IMR-90 (cell line): ENCODE results near the gene ATP4A. TPM values are rescaled to one million over a fixed set of nuclear protein-coding genes. Genes with fewer than 3 reads are reported as not detected.

Source experiments
- ATAC-seq: fragments of 200-7000 bp; cut with Tn5 transposase; 2 replicates; pipeline ENCODE4 v1.9.1; 2020; ENCODE audit warnings: low read depth, mild to moderate bottlenecking, moderate library complexity
- BruUV-seq: library from RNA; stranded (reverse); fragments of 400-500 nt; replicated peaks from 2 replicates; lab custom pipeline; 2021; lab: Mats Ljungman, UMichigan
- CTCF ChIA-PET: fragments of 300-600 bp; formaldehyde crosslinking; extraction: SDS; loops from one replicate; lab custom pipeline; 2021; ENCODE audit warnings: antibody characterized with exemption; lab: Yijun Ruan, JAX
- POLR2A ChIA-PET: fragments of 300-600 bp; sonication (Branson Sonifier 250); formaldehyde crosslinking; loops from one replicate; lab custom pipeline; 2022; ENCODE audit warnings: antibody characterized with exemption; ENCODE audit not compliant: unreplicated experiment; lab: Charles Lee
- DNase-seq: peaks from one replicate; pipeline ENCODE4 v3.0.0; 2013
- H2AFZ ChIP-seq: replicated peaks from 2 replicates; pipeline ENCODE3; 2013; ENCODE audit warnings: low read length, mild to moderate bottlenecking; ENCODE audit not compliant: poor library complexity
- H2AK5ac ChIP-seq: 2 replicates; pipeline ENCODE4 v1.6.1; 2013; ENCODE audit warnings: low read depth, low read length, inconsistent platforms
- H2AK9ac ChIP-seq: replicated peaks from 2 replicates; pipeline ENCODE3; 2013; ENCODE audit warnings: mild to moderate bottlenecking, low read depth, low read length, moderate library complexity; ENCODE audit not compliant: poor library complexity
- H2BK120ac ChIP-seq: 2 replicates; pipeline ENCODE4 v1.6.1; 2013; ENCODE audit warnings: low read depth, low read length, inconsistent platforms
- H2BK15ac ChIP-seq: 3 replicates; pipeline ENCODE4 v1.6.1; 2013; ENCODE audit warnings: low read depth, low read length, inconsistent platforms
- H2BK20ac ChIP-seq: 2 replicates; pipeline ENCODE4 v1.6.1; 2013; ENCODE audit warnings: low read depth, mild to moderate bottlenecking, inconsistent platforms, low read length, moderate library complexity
- H2BK5ac ChIP-seq: 2 replicates; pipeline ENCODE4 v1.6.1; 2013; ENCODE audit warnings: mild to moderate bottlenecking, low read depth, low read length, inconsistent platforms; ENCODE audit not compliant: poor library complexity, severe bottlenecking
- H3K14ac ChIP-seq: replicated peaks from 2 replicates; pipeline ENCODE4 v1.6.1; 2013; ENCODE audit warnings: low read depth, low read length, inconsistent platforms
- H3K18ac ChIP-seq: 2 replicates; pipeline ENCODE4 v1.6.1; 2013; ENCODE audit warnings: low read depth, low read length, control low read depth
- H3K23ac ChIP-seq: 2 replicates; pipeline ENCODE4 v1.6.1; 2013; ENCODE audit warnings: low read depth, low read length, inconsistent platforms
- H3K27ac ChIP-seq: 2 replicates; pipeline ENCODE4 v1.5.1; 2013; ENCODE audit warnings: mild to moderate bottlenecking, control low read depth, low read length; ENCODE audit not compliant: insufficient read depth
- H3K27me3 ChIP-seq: 2 replicates; pipeline ENCODE4 v1.6.1; 2013; ENCODE audit warnings: low read length; ENCODE audit not compliant: control insufficient read depth, insufficient read depth
- H3K36me3 ChIP-seq: 2 replicates; pipeline ENCODE4 v1.6.1; 2013; ENCODE audit warnings: low read length, mixed read lengths; ENCODE audit not compliant: control insufficient read depth, insufficient read depth
- H3K4ac ChIP-seq: 2 replicates; pipeline ENCODE4 v1.6.1; 2013; ENCODE audit warnings: low read depth, low read length, inconsistent platforms
- H3K4me1 ChIP-seq: 2 replicates; pipeline ENCODE4 v1.6.1; 2013; ENCODE audit warnings: low read length, mixed read lengths; ENCODE audit not compliant: control insufficient read depth, insufficient read depth
- H3K4me2 ChIP-seq: 2 replicates; pipeline ENCODE4 v1.6.1; 2013; ENCODE audit warnings: low read depth, mild to moderate bottlenecking, control low read depth, low read length, moderate library complexity
- H3K4me3 ChIP-seq: 2 replicates; pipeline ENCODE4 v1.5.1; 2013; ENCODE audit warnings: low read depth, mild to moderate bottlenecking, control low read depth, low read length, moderate library complexity; ENCODE audit not compliant: insufficient read depth
- H3K56ac ChIP-seq: 2 replicates; pipeline ENCODE4 v1.6.1; 2013; ENCODE audit warnings: low read length, inconsistent platforms; ENCODE audit not compliant: insufficient read depth; ENCODE audit errors: extremely low read depth
- H3K79me1 ChIP-seq, 2 experiments: 2 replicates each; pipeline ENCODE4 v1.6.1; 2013; ENCODE audit warnings: low read length in 2 of 2, inconsistent platforms in 1 of 2, low read depth in 1 of 2
- H3K9ac ChIP-seq: 2 replicates; pipeline ENCODE4 v1.6.1; 2013; ENCODE audit warnings: low read depth, low read length, control low read depth
- H3K9me1 ChIP-seq: 2 replicates; pipeline ENCODE4 v1.6.1; 2013; ENCODE audit warnings: low read length, inconsistent platforms; ENCODE audit not compliant: insufficient read depth
- H3K9me3 ChIP-seq: 2 replicates; pipeline ENCODE4 v1.6.1; 2013; ENCODE audit warnings: low read length; ENCODE audit not compliant: control insufficient read depth, insufficient read depth
- H4K20me1 ChIP-seq: 2 replicates; pipeline ENCODE4 v1.6.1; 2013; ENCODE audit warnings: low read length, inconsistent platforms; ENCODE audit not compliant: insufficient read depth
- H4K5ac ChIP-seq: 2 replicates; pipeline ENCODE4 v1.6.1; 2013; ENCODE audit warnings: mild to moderate bottlenecking, low read depth, low read length, control low read depth
- H4K8ac ChIP-seq, 2 experiments: 2 replicates each; pipeline ENCODE4 v1.6.1; 2013; ENCODE audit warnings: low read depth in 2 of 2, low read length in 2 of 2, control low read depth in 1 of 2, inconsistent platforms in 1 of 2
- H4K91ac ChIP-seq: 2 replicates; pipeline ENCODE4 v1.6.1; 2013; ENCODE audit warnings: low read depth, low read length, inconsistent platforms; ENCODE audit not compliant: insufficient read depth
- BHLHE40 ChIP-seq: fragments of 150-350 bp; IDR thresholded peaks from 2 replicates; pipeline ENCODE4 v1.6.1; 2016; ENCODE audit warnings: mild to moderate bottlenecking, low read depth, low read length
- CEBPB ChIP-seq: IDR thresholded peaks from 2 replicates; pipeline ENCODE4 v1.6.1; 2012; ENCODE audit warnings: low read depth, low read length, improper control_type of control experiment
- FOS ChIP-seq: fragments of 150-350 bp; IDR thresholded peaks from 2 replicates; pipeline ENCODE4 v1.6.1; 2016; ENCODE audit warnings: low read depth, low read length
- MXI1 ChIP-seq: IDR thresholded peaks from 2 replicates; pipeline ENCODE4 v1.6.1; 2012; ENCODE audit warnings: low read depth, mild to moderate bottlenecking, low read length, moderate library complexity, borderline replicate concordance
- WGBS, 2 experiments: methylation state at CpG; one replicate each; pipeline versions ENCODE4 v1.1.5 to v1.1.7; 2013; ENCODE audit warnings: missing lambda C conversion rate in 2 of 2; ENCODE audit not compliant: insufficient read length in 1 of 2; ENCODE audit errors: extremely low coverage in 2 of 2; 5-methylcytosine and 5-hydroxymethylcytosine counted together
- dilution Hi-C: fragments of 300-500 bp; cut with HindIII; formaldehyde crosslinking; loops from one replicate; pipeline ENCODE4 v1.14.3; 2018; ENCODE audit warnings: low sequenced_read_pairs; ENCODE audit not compliant: unreplicated experiment
- in situ Hi-C: fragments of 300-500 bp; cut with MboI; formaldehyde crosslinking; loops from 3 replicates; pipeline ENCODE4 v1.14.3; 2019; ENCODE audit warnings: low sequenced_read_pairs, inconsistent platforms, mixed read lengths
- intact Hi-C: fragments of 100-400 bp; cut with micrococcal nuclease; formaldehyde crosslinking; loops from 2 replicates; pipeline ENCODE4 v1.10.0; 2022
- polyA plus RNA-seq, 3 experiments: library from polyadenylated mRNA; depleted of rRNA; stranded (reverse); fragments of >200 nt; gene quantifications; 2 replicates each; pipeline ENCODE4 v1.2.3, GENCODE V29; 2012; ENCODE audit warnings: low replicate concordance in 1 of 3
- total RNA-seq: library from RNA; depleted of rRNA; stranded (reverse); fragments of >200 nt; gene quantifications from 2 replicates; pipeline ENCODE4 v1.2.3, GENCODE V29; 2012
- TF ChIP-seq, protein P1 (sequence below): conservative IDR thresholded peaks from 2 replicates; pipeline ENCODE4 v1.5.1; 2012; ENCODE audit warnings: mild to moderate bottlenecking, low read depth, low read length, improper control_type of control experiment

Gene ATP4A
- total and polyA plus RNA-seq, 2 of the 4 experiments (the other 2 are of a cell fraction) = not detected

DNA sequence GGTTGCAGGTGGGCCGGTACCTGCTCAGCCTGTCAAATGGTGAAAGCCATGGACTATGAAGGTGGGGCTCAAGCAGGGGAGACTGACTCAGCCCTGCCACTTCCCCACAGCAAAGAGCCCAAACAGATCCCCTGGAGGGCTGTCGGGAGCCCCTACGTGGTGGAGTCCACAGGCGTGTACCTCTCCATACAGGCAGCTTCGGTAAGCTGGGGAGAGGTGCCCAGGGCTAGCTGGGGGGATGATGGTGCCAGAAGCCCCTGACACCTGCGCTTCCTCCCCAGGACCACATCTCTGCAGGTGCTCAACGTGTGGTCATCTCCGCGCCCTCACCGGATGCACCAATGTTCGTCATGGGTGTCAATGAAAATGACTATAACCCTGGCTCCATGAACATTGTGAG, 21.2 kb downstream of the ATP4A start:
- Histone ChIP-seq H2BK15ac (no peak overlapping the region), H3K9me3 (no peaks in the 10 kb centered on the region), H3K4ac (no peak overlapping the region), H2BK5ac (no peak overlapping the region), H3K14ac (no peak overlapping the region), H2AK9ac (no peak overlapping the region), H3K18ac (no peak overlapping the region), H2BK120ac (no peak overlapping the region), H4K5ac (no peak overlapping the region), H4K8ac (no peak overlapping the region), H3K79me1 (peaks cover 26 to 43% of the 10 kb centered on the region in 2 experiments), H2AK5ac (no peak overlapping the region), H4K91ac (no peak overlapping the region), H2BK20ac (no peak overlapping the region), H3K9me1 (peaks cover 9% of the 10 kb centered on the region; the same call in 1 of the 2 replicates), H2AFZ (no peak overlapping the region), H3K4me2 (no peak overlapping the region), H3K27ac (no peak overlapping the region), H3K4me3 (no peak overlapping the region), H3K9ac (no peak overlapping the region), H3K36me3 (peaks cover 4% of the 10 kb centered on the region; the same call in 1 of the 2 replicates), H4K20me1 (no peaks in the 10 kb centered on the region), H3K56ac (no peak overlapping the region), H3K23ac (no peak overlapping the region; the same call in 1 of the 2 replicates), H3K4me1 (peaks cover 8% of the 10 kb centered on the region), H3K27me3 (no peaks in the 10 kb centered on the region)
- TF ChIP-seq BHLHE40 (no peak), CEBPB (no peak), FOS (no peak), MXI1 (no peak)
- TF ChIP-seq, protein P1, sequence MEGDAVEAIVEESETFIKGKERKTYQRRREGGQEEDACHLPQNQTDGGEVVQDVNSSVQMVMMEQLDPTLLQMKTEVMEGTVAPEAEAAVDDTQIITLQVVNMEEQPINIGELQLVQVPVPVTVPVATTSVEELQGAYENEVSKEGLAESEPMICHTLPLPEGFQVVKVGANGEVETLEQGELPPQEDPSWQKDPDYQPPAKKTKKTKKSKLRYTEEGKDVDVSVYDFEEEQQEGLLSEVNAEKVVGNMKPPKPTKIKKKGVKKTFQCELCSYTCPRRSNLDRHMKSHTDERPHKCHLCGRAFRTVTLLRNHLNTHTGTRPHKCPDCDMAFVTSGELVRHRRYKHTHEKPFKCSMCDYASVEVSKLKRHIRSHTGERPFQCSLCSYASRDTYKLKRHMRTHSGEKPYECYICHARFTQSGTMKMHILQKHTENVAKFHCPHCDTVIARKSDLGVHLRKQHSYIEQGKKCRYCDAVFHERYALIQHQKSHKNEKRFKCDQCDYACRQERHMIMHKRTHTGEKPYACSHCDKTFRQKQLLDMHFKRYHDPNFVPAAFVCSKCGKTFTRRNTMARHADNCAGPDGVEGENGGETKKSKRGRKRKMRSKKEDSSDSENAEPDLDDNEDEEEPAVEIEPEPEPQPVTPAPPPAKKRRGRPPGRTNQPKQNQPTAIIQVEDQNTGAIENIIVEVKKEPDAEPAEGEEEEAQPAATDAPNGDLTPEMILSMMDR = no peak
- intact Hi-C loops (no loop called here), dilution Hi-C loops (no loop called here), in situ Hi-C loops (no loop called here)
- 100% methylated on average over 3 of the region's 11 CpGs; no CpG with 5 or more reads in 1 of the 2 experiments for WGBS, 2 experiments
- no peak for ATAC-seq
- no peak for DNase-seq
- ChIA-PET CTCF (no interaction called here), POLR2A (no interaction called here)
- no TSS peak for BruUV-seq
